Mesodermal cell (in vitro differentiated cells): ENCODE measurements around the gene RAP1GDS1.

Experiments used
- H3K27ac ChIP-seq: 2 replicates; pipeline ENCODE4 v1.7.0; 2013; ENCODE audit warnings: mild to moderate bottlenecking, low read depth, low read length, moderate library complexity; ENCODE audit not compliant: severe bottlenecking
- H3K36me3 ChIP-seq: 2 replicates; pipeline ENCODE4 v1.7.1; 2013; ENCODE audit warnings: mild to moderate bottlenecking, low read length, moderate library complexity; ENCODE audit not compliant: control insufficient read depth, insufficient read depth
- H3K4me1 ChIP-seq: one replicate; pipeline ENCODE4 v1.7.1; 2013; ENCODE audit warnings: mild to moderate bottlenecking, low read length; ENCODE audit not compliant: insufficient read depth, control insufficient read depth, poor library complexity, severe bottlenecking
- H3K4me3 ChIP-seq: 2 replicates; pipeline ENCODE4 v1.7.0; 2013; ENCODE audit warnings: low read length, control low read depth, mild to moderate bottlenecking; ENCODE audit not compliant: insufficient read depth, poor library complexity, severe bottlenecking; ENCODE audit errors: extremely low read depth
- H3K9me3 ChIP-seq: 2 replicates; pipeline ENCODE4 v1.7.1; 2013; ENCODE audit warnings: mild to moderate bottlenecking, low read length, moderate library complexity; ENCODE audit not compliant: control insufficient read depth
- WGBS, 2 experiments: methylation state at CpG; one replicate each; pipeline ENCODE4 v1.1.5; 2013; ENCODE audit warnings: missing lambda C conversion rate in 2 of 2; ENCODE audit not compliant: insufficient coverage in 2 of 2; 5-methylcytosine and 5-hydroxymethylcytosine counted together

Gene RAP1GDS1

DNA sequence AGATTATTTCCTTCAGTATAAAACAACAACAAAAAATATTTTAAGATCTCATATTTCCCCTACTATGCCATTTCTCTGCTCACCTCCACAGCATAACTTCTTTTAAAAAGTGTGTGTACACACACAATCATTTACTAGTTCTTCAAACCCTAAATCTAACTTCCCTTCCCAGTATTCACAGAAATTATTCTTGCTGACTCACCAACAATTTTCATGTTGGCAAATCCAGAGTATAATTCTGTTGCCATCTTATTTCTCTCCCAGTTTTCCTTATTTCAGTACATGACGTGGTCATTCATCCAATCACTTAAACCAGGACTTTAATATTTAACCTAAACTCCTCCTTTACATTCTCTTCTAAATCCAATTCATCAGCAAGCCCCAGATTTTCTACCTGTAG, 11.4 kb upstream of the RAP1GDS1 start:
- H3K27ac ChIP-seq = no peak overlapping the region
- H3K36me3 ChIP-seq = no peaks in the 10 kb centered on the region
- 86 to 88% methylated on average over 1 of the region's 1 CpG for WGBS, 2 experiments
- no peaks in the 10 kb centered on the region for H3K4me1 ChIP-seq
- no peaks in the 10 kb centered on the region for H3K9me3 ChIP-seq
- no peak overlapping the region for H3K4me3 ChIP-seq

GRCh38 chr4:98253499-98253898, 7.7 kb upstream of the RAP1GDS1 start:
- no peaks in the 10 kb centered on the region for H3K9me3 ChIP-seq
- no peaks in the 10 kb centered on the region for H3K36me3 ChIP-seq
- no peaks in the 10 kb centered on the region for H3K4me1 ChIP-seq
- no CpG with 5 or more reads among the region's 1 CpG for WGBS, 2 experiments
- H3K27ac ChIP-seq = no peak overlapping the region
- no peak overlapping the region for H3K4me3 ChIP-seq

- H3K36me3 ChIP-seq = no peaks in the 10 kb centered on the region
- no peaks in the 10 kb centered on the region for H3K9me3 ChIP-seq
- peaks cover 4% of the 10 kb centered on the region for H3K4me1 ChIP-seq
- H3K27ac ChIP-seq = peak overlapping the region; percentile 96
- peak overlapping the region; percentile 76 for H3K4me3 ChIP-seq
- 2 to 8% methylated on average over 15 to 21 of the region's 24 CpGs for WGBS, 2 experiments
These were observed 1.1 kb upstream of the RAP1GDS1 start for GRCh38 chr4:98260047-98260578.

DNA sequence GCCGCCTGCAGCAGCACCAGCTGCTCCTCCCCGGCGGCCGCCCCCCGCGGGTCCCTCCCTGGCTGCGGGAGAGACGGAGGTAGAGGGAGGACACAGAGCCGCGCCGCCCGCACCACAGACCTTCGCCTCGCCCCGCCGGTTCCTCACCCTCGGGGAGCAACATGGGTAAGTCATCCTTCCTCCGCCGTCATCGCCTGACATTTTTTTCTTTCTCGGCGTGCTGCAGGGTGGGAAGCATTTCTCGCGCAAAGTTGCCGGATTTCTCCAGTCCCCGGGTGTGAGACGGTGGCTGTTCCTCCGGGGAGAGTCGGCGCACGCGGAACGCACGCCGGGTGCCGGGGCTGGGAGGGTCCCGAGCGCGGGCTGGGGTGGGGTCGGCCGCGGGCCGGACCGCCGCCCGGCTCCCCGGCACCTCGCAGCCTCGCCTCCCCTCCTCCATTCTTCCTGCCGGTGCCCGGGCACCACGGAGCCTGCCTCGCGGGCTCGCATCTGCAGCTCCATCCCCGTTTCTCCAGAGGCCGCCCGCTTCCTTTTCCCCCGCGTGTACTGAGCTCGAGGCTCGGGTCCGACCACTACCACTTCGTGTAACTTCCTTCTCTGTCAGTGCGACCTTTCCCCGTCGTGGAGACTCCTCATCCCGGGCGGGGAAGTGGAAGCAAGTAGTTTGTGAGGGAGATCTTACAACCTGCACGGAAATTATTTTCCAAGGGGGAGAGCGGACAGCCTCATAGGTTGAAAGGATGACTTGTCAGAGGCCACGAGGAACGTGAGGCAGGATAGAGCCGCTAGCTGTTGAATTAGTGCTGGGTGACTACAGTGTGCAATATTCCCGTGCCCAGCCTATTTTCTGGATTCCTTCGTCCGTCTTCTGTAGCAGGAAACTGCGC, 464 bp downstream of the RAP1GDS1 start:
- 0 to 1% methylated on average over 40 to 59 of the region's 78 CpGs for WGBS, 2 experiments
- Histone ChIP-seq H3K27ac (peak overlapping the region; percentile 70), H3K36me3 (no peaks in the 10 kb centered on the region), H3K9me3 (no peaks in the 10 kb centered on the region), H3K4me1 (peaks cover 4% of the 10 kb centered on the region), H3K4me3 (peak overlapping the region; percentile 89)

- 20 to 34% methylated on average over 1 to 4 of the region's 5 CpGs for WGBS, 2 experiments
- no peaks in the 10 kb centered on the region for H3K36me3 ChIP-seq
- no peak overlapping the region for H3K27ac ChIP-seq
- peak overlapping the region; percentile 89 for H3K4me3 ChIP-seq
- peaks cover 4% of the 10 kb centered on the region for H3K4me1 ChIP-seq
- peaks cover 3% of the 10 kb centered on the region for H3K9me3 ChIP-seq
These were observed 1.2 kb downstream of the RAP1GDS1 start for GRCh38 chr4:98262431-98262830.

- Histone ChIP-seq H3K4me3 (no peak overlapping the region), H3K27ac (no peak overlapping the region), H3K9me3 (peaks cover 5% of the 10 kb centered on the region), H3K4me1 (no peaks in the 10 kb centered on the region), H3K36me3 (peaks cover 6% of the 10 kb centered on the region)
- no CpG with 5 or more reads among the region's 2 CpGs for WGBS, 2 experiments
These were observed 6.3 kb downstream of the RAP1GDS1 start for GRCh38 chr4:98267498-98267897.

DNA sequence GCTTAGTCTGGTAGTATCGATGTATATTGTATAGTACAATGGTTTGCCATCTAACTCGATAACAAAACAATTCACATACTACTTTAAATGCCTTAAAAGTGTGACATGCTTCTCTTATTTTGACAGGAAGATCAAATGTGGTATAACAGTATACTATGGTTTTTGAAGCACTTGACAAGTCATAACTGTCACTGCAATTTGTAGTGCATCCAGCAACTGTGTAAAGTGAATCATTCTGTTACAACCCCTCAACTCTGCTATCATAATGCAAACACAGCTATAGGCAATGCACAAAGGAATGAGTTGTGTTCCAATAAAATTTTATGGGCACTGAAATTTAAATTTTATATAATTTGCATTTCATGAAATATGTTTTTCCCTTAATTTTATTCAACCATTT, 14.0 kb downstream of the RAP1GDS1 start:
- peaks cover 17% of the 10 kb centered on the region for H3K36me3 ChIP-seq
- H3K27ac ChIP-seq = no peak overlapping the region
- H3K4me3 ChIP-seq = no peak overlapping the region
- H3K9me3 ChIP-seq = peaks cover 6% of the 10 kb centered on the region
- WGBS, 2 experiments = no CpG with 5 or more reads among the region's 2 CpGs
- H3K4me1 ChIP-seq = no peaks in the 10 kb centered on the region

GRCh38 chr4:98283219-98284189, 22.3 kb downstream of the RAP1GDS1 start:
- H3K36me3 ChIP-seq = no peaks in the 10 kb centered on the region
- no peak overlapping the region for H3K4me3 ChIP-seq
- H3K27ac ChIP-seq = no peak overlapping the region
- peaks cover 5% of the 10 kb centered on the region for H3K4me1 ChIP-seq
- H3K9me3 ChIP-seq = no peaks in the 10 kb centered on the region
- WGBS, 2 experiments = 100% methylated on average over 1 of the region's 3 CpGs; no CpG with 5 or more reads in 1 of the 2 experiments

DNA sequence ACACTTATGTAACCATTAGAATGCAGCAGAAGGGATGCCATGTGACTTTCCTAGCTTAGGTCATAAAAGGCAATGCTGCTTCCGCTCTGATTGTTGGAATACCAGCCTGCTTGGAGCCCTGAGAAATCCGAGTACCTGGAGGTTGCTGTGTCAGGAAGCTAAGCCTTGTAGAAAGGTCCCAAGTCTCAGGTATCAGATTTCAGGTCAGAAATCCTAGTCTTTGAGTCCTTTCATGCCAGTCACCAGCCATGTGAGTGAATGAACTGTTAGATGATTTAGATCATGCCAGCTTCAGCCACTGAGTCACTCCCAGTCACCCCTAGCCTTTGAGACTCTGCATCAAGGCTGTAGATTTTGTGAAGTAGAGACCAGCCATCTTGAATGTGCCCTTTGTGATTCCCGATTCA, 23.5 kb downstream of the RAP1GDS1 start:
- Histone ChIP-seq H3K27ac (peak overlapping the region; percentile 23), H3K4me3 (no peak overlapping the region), H3K4me1 (peaks cover 5% of the 10 kb centered on the region), H3K36me3 (no peaks in the 10 kb centered on the region), H3K9me3 (no peaks in the 10 kb centered on the region)
- WGBS, 2 experiments = 49 to 59% methylated on average over 2 of the region's 3 CpGs

DNA sequence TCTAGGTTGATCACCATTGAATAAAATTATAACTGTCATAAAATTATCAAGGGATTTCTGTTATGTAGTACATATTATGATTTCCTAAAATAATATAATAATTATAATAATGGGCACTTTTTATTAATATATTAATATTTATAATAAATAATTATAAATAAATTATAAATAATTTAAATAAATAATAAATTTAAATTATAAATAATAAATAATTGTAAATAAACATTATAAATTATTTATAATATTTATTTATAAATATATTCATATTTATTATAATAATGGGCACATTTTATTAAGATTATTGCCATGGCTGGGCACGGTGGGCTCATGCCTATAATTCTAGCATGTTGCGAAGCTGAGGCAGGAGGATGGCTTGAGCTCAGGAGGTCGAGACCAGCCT, 24.5 kb downstream of the RAP1GDS1 start:
- 97 to 100% methylated on average over 2 to 3 of the region's 3 CpGs for WGBS, 2 experiments
- H3K4me3 ChIP-seq = no peak overlapping the region
- no peaks in the 10 kb centered on the region for H3K9me3 ChIP-seq
- H3K36me3 ChIP-seq = no peaks in the 10 kb centered on the region
- H3K27ac ChIP-seq = no peak overlapping the region
- H3K4me1 ChIP-seq = peaks cover 5% of the 10 kb centered on the region
